SK-N-MC (cell line): ENCODE measurements around the gene THADA.
"Not testable (repeated sequence)": the region's sequence is repeated elsewhere in the genome, so short reads cannot be mapped to it uniquely, and the experiment has no call there.

Experiments
- DNase-seq: peaks from one replicate; pipeline ENCODE4 v3.0.0-alpha.2; 2011; ENCODE audit warnings: low read depth, low spot score
- H3K27ac ChIP-seq: fragments of 200-600 bp; sonication (generic); 2 replicates; pipeline ENCODE4 v1.5.1; 2016; ENCODE audit warnings: mixed run types
- H3K36me3 ChIP-seq: fragments of 200-600 bp; sonication (generic); 2 replicates; pipeline ENCODE4 v1.6.1; 2017; ENCODE audit warnings: antibody characterized with exemption, low read length, mixed read lengths; ENCODE audit not compliant: insufficient read depth
- H3K4me3 ChIP-seq: fragments of 200-600 bp; sonication (generic); 2 replicates; pipeline ENCODE4 v1.5.1; 2016
- H3K9ac ChIP-seq: fragments of 200-600 bp; sonication (generic); 2 replicates; pipeline ENCODE4 v1.8.0; 2017; ENCODE audit warnings: mixed run types, mixed read lengths; ENCODE audit not compliant: insufficient read length
- H3K9me3 ChIP-seq: fragments of 200-600 bp; sonication (generic); 2 replicates; pipeline ENCODE4 v1.6.1; 2017; ENCODE audit warnings: low read depth, mild to moderate bottlenecking, antibody characterized with exemption, low read length, moderate library complexity, mixed read lengths
- EZH2 ChIP-seq: fragments of 200-600 bp; sonication (generic); IDR thresholded peaks from one replicate; pipeline ENCODE4 v1.6.1; 2017; ENCODE audit warnings: antibody characterized with exemption
- FOXP2 ChIP-seq: optimal IDR thresholded peaks from 2 replicates; pipeline ENCODE3; 2011; ENCODE audit warnings: mild to moderate bottlenecking, moderate library complexity; ENCODE audit not compliant: insufficient read depth; ENCODE audit errors: extremely low read length, control extremely low read depth
- POLR2AphosphoS5 ChIP-seq: IDR thresholded peaks from 2 replicates; pipeline ENCODE4 v1.6.1; 2012; ENCODE audit warnings: mild to moderate bottlenecking, low read depth, low read length, borderline replicate concordance

The THADA gene

GRCh38 chr2:43609290-43609918, 13.6 kb upstream of the THADA start:
- TF ChIP-seq EZH2 (no peak), POLR2AphosphoS5 (no peak), FOXP2 (no peak)
- H3K9ac ChIP-seq, result no peak overlapping the region
- no peak overlapping the region for H3K27ac ChIP-seq
- no peak for DNase-seq
- no peak overlapping the region for H3K4me3 ChIP-seq
- H3K9me3 ChIP-seq, result no peaks in the 10 kb centered on the region
- H3K36me3 ChIP-seq, result no peaks in the 10 kb centered on the region

DNA sequence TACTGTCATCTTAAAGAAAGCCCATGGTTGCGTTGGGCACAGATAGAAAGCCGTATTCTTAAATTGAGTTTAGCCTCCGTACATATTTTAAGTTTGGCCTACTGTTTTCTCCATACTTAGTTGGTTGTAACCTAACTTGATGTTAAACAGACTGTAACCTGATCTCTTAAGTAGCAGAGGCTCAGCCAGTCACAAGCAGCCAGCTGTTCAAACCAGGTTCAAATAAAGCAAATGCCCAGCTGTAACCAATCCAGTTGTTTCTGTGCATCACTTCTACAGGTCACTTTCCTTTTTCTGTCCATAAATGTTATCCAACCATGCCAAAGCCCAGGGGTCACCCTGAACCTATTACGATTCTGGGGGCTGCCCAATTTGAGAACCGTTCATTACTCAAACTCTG, 10.0 kb upstream of the THADA start:
- Histone ChIP-seq H3K4me3 (no peak overlapping the region), H3K9me3 (no peaks in the 10 kb centered on the region), H3K27ac (no peak overlapping the region), H3K9ac (no peak overlapping the region), H3K36me3 (no peaks in the 10 kb centered on the region)
- TF ChIP-seq POLR2AphosphoS5 (no peak), FOXP2 (no peak), EZH2 (no peak)
- DNase-seq, result no peak

DNA sequence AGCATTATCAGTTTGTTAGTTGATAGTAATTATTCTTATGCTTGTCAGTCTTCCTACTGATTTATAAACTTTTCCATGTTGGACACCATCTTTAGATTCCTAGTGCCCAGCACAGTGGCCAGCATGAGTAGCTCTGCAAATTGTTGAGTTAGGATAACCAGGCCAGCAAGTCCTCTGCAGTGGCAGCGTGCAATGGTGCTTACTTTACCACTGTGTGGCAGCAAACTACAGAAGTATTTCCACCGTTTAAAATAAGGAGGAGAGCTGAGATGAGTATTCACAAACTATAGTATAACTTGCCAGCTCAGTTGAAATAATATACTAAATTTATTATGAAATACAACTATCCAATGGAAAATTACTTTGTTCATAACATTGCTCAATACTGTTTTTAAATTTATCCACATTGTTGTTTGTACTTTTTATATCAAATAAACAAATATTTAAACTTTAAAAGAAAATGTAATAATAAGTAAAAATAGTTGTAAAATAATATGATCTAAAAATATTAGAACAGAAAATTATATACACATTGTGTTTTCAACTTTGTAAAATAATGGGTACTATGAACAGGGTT, 9.3 kb upstream of the THADA start:
- DNase-seq, result no peak
- no peak for TF ChIP-seq FOXP2
- TF ChIP-seq EZH2, result no peak
- TF ChIP-seq POLR2AphosphoS5, result no peak
- no peak overlapping the region for H3K9ac ChIP-seq
- H3K9me3 ChIP-seq, result no peaks in the 10 kb centered on the region
- H3K4me3 ChIP-seq, result no peak overlapping the region
- H3K27ac ChIP-seq, result no peak overlapping the region
- no peaks in the 10 kb centered on the region for H3K36me3 ChIP-seq

DNA sequence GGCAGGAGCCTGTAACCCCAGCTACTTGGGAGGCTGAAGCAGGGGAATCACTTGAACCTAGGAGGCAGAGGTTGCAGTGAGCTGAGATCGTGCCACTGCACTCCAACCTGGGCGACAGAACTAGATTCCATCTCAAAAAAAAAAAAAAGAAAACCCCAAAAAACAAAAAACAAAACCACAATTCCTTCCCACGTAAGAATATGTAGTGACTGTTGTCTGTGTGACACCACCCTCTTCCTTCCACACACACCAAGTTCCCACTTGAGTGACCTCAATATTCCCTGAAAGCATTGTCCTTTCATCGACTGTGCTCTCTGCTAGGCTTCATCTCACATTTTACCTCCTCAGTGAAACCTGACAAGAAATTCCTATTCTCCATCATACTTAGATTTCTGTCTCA, 8.8 kb upstream of the THADA start:
- no peaks in the 10 kb centered on the region for H3K36me3 ChIP-seq
- TF ChIP-seq EZH2 (no peak), POLR2AphosphoS5 (no peak), FOXP2 (no peak)
- no peak overlapping the region for H3K4me3 ChIP-seq
- H3K27ac ChIP-seq, result no peak overlapping the region
- no peak overlapping the region for H3K9ac ChIP-seq
- DNase-seq, result no peak
- no peaks in the 10 kb centered on the region for H3K9me3 ChIP-seq

DNA sequence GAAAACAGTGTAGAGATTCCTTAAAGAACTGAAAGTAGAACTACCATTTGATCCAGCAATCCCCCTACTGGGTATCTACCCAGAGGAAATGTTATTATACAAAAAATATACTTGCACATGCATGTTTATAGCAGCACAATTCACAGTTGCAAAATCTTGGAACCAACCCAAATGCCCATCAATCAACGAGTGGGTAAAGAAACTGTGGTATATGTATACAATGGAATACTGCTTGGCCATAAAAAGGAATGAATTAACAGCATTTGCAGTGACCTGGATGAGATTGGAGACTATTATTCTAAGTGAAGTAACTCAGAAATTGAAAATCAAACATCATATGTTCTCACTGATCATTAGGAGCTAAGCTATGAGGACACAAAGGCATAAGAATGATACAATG, 4.8 kb upstream of the THADA start:
- H3K4me3 ChIP-seq, H3K27ac ChIP-seq, DNase-seq, H3K9me3 ChIP-seq, H3K9ac ChIP-seq, H3K36me3 ChIP-seq: not testable (repeated sequence)

GRCh38 chr2:43594875-43595274, 963 bp downstream of the THADA start:
- peak overlapping the region; percentile 97 for H3K9ac ChIP-seq
- no peaks in the 10 kb centered on the region for H3K9me3 ChIP-seq
- peaks cover 26% of the 10 kb centered on the region for H3K36me3 ChIP-seq
- no peak overlapping the region for H3K27ac ChIP-seq
- H3K4me3 ChIP-seq, result peak overlapping the region; percentile 85
- no peak for TF ChIP-seq FOXP2
- TF ChIP-seq POLR2AphosphoS5, result no peak
- TF ChIP-seq EZH2, result no peak
- DNase-seq, result no peak

- no peak for TF ChIP-seq FOXP2
- TF ChIP-seq EZH2, result no peak
- no peak for TF ChIP-seq POLR2AphosphoS5
- DNase-seq, result no peak
- H3K9ac ChIP-seq, result no peak overlapping the region
Observed at GRCh38 chr2:43593254-43593653, 2.6 kb downstream of the THADA start.

GRCh38 chr2:43592443-43592842, 3.4 kb downstream of the THADA start:
- Histone ChIP-seq H3K36me3 (peaks cover 46% of the 10 kb centered on the region), H3K27ac (no peak overlapping the region), H3K4me3 (no peak overlapping the region), H3K9me3 (no peaks in the 10 kb centered on the region), H3K9ac (no peak overlapping the region)
- TF ChIP-seq POLR2AphosphoS5 (no peak), FOXP2 (no peak), EZH2 (no peak)
- no peak for DNase-seq

More at GRCh38 chr2:43593254-43593653, 2.6 kb downstream of the THADA start:
- Histone ChIP-seq H3K36me3 (peaks cover 38% of the 10 kb centered on the region), H3K9me3 (no peaks in the 10 kb centered on the region), H3K4me3 (no peak overlapping the region), H3K27ac (no peak overlapping the region)

DNA sequence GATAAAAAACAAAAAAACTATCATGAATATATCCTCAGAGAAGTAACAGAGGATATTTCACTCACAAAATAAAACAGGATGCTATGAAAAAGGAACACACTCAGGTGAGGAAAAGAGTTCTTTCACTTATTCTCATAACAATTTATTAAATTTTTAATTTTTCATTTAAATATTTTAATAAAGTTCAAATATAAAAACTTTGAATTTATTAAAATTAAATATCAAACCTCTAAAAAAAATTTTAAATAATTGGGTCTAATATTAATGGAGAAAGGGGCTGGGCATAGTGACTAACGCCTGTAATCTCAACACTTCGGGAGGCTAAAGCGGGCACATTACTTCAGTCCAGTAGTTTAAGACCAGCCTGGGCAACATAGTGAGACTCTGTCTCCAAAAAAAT, 10.1 kb downstream of the THADA start:
- Histone ChIP-seq H3K4me3 (no peak overlapping the region), H3K9me3 (no peaks in the 10 kb centered on the region), H3K9ac (no peak overlapping the region), H3K36me3 (peaks cover 69% of the 10 kb centered on the region), H3K27ac (no peak overlapping the region)
- TF ChIP-seq FOXP2 (no peak), EZH2 (no peak), POLR2AphosphoS5 (no peak)
- no peak for DNase-seq
